GM18520 (cell line): ENCODE data around the gene CHI3L1.

Source experiments
- ATAC-seq: cut with Tn5 transposase; IDR thresholded peaks from one replicate; pipeline ENCODE4 v1.9.1; 2021; ENCODE audit not compliant: unreplicated experiment

CHI3L1 gene

DNA sequence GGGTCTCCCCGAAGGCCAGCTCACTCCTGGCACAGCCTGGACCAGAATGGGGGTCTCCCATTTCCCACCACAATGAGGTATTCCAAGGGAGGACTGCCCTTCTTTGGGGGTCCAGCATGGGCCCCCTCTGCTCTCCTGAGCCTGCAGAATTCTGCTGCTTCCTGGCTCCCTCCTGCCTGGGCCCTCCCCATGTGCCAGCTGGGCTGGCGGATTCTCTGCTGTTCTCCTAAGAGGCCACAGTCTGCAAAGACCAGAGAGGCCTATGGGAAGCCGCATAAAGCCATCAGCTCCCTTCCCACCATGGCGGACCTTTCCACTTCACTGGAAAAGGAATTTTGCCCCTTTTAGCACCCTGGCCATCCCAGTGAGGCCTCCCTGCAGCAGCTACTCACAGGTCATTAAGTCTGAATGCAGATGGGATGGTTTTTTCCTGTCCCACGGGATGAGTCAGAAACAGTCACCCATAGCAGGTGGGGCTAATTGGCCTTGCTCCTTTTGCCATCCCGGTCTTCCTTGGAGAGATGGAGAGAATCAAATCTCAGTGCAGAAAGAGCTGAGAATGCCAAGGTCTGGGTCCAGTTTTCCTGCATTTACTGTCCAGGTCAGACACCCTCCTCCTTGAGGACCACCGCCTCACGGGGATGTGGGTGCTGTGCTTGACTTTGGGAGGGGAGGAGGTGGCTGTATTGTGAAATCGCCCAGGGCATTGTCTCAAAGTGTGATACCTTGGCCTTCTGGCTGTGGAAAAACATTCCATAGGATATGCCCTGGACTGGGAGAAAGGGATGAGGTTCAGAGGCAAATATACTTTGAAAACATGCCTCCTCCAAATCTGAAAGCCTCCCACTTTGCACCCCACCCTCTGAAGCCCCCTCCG is 34.1 kb downstream of the CHI3L1 start:
- ATAC-seq, result no peak

DNA sequence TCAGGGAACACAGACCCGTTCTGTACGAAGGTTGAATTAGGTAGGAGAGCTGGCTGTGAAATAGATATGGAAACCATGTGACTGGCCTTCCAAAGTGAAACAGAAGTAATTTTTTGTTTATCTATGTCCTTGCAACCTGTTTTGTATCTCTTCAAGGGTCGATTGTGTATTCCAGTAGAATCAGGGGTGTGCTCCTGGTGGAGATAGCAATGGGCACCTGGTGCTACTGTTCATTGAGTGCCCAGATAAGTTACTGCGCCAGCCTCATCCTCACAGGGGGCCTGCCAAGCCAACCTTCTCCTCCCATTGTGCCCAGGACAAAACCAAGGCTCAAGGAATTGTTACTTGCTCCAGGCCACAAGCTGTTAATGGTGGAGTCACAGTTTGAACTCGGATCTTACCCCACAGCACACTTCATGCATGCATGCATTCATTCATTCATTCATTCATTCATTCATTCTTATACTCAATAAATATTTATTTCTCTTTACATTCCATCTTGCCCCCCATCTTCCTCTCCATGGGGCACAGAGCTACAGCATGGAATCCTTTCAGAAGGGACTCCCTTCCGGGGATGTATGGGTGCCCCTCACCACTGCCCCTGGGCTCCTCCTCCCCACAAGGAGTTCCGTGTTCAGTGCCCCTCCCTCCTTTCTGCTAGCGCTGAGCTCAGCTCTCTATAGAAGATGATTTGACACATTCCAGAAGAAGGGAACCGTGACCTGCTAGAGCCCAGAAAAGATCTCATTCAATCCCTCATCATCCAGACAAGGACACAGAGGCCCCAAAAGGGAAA is 34.9 kb downstream of the CHI3L1 start:
- ATAC-seq, result no peak

DNA sequence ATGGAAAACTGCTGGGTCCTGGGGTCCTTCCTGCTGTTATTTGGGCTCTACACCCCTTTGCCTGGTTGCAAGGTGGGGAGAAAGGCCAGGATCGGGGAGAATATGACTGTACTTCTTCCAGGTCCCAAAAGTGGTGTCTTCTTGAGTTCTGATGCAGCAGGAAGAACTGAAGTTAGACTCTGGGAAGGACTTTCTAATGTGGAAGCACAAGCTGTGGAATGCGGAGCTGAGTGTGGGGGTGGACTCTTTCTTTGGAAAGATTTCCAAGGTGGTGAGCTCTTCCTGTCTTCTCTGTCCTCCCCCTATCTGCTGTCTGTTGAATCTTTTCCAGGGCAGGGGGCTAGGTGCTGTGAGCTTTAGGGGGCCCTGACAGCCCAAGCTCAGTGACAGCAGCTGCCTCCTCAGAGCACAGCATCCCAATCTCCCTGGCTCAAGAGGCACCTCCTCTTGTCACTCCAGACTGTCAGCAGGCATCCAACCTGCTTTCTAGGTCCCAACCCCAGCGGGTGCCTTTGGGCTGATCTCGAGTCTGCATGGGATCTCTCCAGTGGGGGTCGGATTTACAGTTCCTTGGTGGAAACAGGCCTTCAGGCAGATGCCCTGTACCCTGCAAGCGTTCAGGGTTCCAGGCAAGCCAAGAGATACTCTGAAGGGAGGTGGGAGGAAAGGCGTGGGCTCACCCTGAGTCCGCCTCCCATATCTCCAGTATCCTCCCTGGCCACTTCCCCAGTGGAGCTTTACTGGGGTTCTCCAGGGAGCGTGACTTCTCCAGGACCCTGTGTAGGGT is 35.8 kb downstream of the CHI3L1 start:
- ATAC-seq, result no peak

DNA sequence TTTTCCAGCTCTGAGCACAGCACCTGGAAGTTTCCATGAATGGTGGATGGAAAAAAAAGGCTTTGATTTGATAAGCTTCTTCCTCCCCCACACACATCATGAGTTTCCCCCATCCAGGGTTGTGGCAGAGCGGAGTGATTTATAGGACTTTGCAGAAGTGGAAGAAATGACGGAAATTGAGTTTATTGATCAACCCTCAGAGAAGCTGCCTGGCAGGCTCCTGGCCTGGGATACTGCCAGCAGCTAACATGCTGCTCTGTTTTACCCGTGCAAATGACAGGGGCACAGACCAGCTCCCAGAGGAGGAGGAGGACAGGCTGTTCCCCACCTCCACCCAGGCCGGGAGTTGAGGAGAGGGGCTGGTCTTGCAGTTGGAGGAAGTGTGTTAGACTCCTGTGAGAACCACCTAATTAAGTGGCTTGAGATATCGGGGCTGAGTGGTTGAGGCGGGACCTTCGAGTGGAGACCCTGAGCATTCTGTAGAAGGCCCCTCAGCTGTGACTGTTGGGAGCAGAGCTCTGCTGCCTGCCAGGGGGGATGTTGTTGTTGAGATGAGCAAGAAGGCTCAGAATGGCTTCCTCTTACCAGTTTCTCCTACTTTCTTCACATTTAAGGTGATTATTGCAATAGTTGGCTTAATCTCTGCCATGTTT is 37.2 kb downstream of the CHI3L1 start:
- ATAC-seq, result no peak

DNA sequence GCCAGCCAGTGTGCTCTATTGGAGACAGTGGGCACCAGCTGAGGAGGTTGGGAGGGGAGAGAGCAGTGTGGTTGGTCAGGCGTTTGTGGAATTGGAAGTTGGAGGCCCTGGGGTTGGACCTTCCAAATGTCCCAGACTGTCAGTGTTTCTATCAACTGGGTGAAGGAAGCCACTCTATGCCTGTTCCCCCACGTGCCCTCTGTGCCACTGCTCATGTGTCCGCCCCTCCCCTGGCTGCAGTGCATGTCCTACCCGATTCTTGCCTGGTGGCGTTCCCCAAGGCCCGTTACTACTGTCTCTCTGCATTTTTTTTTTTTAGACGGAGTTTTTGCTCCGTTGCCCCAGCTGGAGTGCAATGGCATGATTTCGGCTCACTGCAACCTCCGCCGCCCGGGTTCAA is 37.9 kb downstream of the CHI3L1 start:
- ATAC-seq, result no peak

DNA sequence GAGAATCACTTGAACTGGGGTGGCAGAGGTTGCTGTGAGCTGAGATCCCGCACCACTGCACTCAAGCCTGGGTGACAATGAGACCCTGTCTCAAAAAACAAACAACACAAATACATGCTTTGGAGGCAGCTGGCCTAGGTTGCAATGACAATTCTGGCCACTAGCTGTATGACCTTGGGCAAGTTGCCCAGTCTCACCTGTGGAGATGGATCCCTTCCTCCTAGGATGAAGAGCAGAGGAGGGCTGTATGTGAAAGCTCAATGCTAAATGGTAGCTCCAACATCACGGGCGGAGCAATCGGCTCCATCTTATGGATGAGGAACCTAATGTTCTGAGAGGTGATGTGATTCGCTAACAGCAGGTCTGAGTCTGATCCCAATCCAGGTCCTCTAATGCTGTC is 38.4 kb downstream of the CHI3L1 start:
- no peak for ATAC-seq

DNA sequence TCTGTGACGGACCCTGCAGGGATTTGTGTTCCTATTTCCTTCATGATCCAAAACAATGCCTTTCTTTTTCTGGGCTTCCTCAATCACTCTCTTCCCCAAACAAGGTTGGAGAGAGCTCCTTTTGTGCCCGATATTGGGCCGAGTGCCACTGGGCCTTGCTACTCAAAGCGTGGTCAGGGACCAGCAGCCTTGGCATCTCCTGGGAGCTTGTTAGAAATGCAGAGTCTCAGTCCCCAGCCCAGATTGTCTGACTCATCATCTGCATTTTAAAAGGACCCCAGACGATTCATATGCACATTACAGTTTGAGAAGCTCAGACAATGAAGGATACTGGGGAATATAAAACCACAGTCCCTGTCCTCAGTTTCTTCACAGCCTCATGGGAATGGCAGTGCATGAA is 39.1 kb downstream of the CHI3L1 start:
- no peak for ATAC-seq

DNA sequence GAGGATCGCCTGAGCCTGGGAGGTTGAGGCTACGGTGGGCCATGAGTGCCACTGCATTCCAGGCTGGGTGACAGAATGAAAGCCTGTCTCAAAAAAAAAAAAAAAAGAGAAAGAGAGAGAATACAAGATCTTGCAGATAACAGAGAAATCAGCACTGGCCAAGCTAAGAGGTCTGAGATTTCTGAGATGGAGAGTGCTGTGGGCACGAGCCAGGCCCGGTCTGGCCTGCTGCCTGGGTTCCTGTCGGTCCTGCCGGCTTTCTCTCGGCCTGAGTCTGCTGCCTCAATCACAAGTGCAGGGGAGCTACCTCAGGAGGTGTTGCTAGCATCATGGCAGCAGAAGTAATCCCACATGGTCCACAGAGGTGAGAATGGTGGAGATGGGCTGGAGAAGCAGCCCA is 40.0 kb downstream of the CHI3L1 start:
- no peak for ATAC-seq

DNA sequence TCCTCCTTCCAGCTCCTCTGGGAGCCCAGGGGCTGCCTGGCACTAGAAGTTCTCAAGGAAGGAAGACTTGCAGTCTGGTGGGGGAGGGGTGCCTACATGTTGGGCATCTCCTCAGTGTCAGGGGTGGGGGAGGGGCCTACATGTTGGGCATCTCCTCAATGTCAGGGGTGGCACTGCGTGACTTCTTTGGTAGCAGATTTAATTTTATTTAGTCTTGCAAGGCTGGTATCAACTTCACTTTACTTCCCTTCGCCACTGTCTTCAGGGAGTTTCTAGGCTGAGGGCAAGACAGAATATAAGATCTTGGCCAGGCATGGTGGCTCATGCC is 40.5 kb downstream of the CHI3L1 start:
- no peak for ATAC-seq

DNA sequence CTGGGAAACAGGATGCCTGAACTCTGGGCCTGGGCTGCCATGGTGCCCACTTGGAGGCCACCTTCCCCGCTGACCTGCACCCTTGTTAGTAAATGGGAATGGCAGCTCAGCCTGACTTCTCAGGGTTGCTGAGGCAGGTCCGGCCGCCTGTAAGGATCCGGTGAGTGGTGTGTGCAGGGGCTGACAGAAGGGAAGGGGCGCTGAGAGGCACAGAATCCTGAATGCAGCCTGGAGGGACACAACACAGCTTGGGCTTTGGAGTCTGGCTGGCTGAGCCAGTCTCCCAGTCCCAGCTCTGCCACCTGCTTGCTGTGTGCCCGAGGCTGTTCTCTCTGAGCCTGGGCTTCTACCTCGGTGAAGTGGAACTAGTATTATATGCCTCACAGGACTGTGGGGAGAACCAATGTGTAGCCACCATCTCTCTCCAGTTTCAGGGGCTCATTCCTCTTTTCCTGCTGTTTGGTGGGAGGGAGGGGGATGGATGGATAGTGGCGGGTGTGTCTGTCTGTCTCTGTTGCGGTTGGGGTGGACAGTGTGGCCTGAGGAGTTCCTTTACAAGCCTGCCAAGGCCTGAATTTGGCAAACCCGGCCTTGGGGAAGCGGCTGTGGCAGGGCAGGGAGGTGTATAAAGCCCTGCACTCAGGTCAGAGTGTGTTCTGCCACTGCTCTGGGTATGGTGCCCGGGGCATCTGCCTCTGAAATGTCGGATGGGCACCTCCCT is 41.0 kb downstream of the CHI3L1 start:
- ATAC-seq, result no peak

DNA sequence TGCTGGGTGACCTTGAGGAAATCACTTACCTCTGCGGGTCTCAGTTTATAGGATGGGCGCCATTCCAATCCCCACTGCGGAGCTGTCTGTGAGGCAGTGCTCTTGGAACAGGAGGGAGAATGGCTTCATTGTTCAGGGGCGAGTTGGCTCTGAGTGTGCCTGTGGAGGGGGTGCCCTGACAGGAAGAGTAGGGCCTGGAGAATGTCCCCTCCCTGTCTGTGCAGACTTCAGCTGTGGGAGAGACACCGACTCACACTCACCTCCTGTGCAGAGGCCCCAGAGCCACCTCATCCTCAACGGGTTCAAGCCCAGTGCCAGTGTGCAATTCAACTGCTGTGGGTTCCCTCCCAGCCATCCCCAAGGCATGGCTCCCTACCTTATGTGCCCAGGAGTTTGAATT is 41.8 kb downstream of the CHI3L1 start:
- no peak for ATAC-seq

DNA sequence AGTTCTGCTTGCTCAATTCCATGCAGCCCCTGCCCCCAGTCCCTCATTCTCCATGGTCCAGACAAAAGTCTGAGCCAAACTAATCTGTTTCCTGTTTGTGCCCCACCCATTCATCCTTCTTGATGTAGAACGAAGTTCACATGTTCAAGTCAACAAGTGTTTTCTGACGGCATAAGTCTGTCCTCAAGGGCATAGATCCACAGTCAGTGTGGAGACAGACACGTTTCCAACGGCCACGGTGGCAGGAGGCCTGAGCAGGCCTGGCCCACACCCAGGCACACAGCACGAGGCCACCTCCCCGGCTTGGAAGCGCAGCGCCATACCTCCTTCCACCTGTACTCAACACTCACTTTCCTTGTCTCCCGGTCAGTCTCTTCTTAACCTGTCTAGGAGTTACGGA is 42.9 kb downstream of the CHI3L1 start:
- ATAC-seq, result no peak

DNA sequence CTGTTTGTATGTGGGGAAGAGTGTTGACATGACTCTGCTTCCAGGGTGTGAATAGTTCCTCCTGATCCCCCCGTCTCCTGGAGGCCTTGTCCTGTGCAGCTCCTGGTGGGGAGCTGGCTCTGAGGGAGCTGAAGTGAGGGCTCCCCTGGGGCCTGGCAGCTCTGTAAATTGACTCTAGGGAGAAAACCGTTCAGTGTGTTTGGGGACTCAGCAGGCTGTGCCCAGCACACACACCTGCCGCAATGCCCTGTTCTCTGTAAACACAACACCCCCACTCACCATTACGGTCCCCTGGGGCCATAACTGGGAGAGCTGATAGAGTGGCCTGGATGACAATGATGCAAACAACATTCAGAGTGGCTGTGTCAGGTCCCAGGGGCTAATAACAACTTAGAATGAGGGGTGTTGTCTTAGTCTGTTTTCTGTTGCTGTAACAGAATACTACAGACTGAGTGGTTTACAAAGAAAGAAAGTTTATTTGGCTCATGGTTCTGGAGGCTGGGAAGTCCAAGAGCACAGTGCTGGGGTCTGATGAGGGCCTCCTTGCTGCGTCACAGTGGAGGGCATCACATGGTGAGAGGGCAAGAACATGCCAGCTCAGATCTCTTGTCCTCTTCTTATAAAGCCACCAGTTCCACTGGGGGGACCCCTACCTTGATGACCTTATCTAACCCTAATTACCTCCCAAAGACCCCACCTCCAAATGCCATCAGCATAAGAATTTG is 43.7 kb downstream of the CHI3L1 start:
- no peak for ATAC-seq

DNA sequence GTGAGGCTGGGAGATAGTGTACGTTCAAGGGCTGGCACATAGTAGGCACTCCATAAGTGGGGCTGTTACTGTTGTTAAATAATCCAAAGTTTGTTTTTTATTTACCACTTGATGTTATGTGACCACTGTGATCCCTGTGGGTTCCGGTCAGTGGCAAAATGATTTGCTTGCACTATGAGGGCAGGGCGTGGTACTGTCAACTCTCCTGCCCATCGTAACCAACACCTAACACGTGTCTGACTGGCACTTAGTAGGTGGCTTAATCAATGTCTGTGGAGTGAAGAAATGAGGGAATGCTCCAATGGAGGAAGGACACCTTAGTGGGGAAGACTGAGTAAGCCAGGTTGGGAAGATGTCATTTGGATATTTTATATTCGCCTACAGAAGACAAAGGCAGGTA is 44.4 kb downstream of the CHI3L1 start:
- no peak for ATAC-seq

DNA sequence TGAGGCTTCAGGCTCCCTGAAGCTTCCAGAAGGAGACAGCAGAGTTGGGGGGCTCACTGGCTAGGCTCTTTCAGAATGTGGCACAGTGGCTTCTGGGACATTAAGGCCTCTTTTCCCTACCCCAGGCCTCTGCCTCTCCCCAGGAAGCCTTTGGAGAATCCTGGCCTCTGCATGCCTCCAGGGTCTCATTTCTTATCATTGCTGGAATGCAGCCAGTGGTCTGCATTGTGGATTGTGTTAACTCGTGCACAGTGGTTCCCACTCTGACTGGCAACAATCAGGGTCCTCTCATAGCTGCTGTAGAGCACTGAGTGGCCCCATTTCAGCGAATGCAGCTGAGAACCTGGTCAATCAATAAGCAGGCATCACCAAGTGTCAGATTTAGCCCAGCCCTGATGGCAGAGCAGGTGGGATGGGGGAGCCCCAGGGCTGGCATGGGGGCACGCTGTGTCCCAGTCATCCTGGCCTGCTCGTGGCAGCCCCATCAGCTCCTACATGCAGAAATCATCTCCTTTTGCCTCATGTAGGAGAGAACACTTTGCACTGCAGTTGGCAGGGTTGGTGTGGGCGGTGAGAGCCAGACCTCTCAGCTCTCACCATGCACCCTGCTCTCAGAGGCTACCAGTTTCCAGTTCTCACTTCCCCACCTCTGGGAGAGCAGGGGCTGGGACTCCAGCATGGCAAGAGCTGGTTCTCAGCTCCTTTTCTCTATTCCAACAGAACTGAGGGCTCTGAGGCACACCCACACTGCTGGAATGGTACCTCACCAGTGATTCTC is 45.6 kb downstream of the CHI3L1 start:
- no peak for ATAC-seq

DNA sequence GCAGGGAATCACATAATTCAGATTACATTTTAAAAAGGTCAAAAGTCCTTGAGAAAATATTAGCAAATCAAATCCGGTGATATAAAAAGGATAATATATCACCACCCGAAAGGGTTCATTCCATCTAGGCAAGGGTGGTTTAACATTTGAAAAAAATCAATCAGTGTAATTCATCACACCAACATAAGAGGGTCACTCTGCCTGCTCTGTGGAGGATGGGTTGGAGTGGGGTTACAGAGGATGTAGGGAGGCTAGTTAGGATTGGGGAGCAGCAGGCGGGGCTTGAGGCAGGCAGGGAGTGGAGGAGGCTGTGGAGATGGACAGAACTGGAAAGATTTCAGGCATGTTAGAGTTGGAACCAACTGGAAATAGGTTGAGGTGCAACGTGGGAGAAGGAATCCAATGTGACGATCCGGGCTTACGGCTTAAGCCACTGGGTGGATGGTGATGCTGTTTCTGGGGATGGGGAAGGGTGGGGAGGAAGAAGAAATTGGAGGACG is 46.5 kb downstream of the CHI3L1 start:
- ATAC-seq, result no peak

DNA sequence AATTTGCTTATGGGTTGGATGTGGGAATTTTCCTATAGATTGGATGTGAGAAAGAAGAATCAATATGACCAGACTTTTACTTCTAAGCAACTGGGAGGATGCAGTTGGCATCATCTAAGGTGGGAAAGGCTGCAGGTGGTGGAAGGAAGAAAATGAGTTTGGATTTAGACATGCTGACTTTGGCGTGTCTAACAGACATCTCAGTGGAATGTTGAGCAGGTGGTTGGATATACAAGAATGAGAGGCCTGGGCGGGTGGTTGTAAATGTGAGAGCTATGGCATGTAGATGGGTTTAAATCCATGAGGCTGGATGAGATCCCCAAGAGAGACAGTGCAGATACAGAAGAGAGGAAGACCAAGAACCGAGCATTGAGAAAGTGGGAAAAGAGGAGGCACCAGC is 48.4 kb downstream of the CHI3L1 start:
- ATAC-seq, result no peak

DNA sequence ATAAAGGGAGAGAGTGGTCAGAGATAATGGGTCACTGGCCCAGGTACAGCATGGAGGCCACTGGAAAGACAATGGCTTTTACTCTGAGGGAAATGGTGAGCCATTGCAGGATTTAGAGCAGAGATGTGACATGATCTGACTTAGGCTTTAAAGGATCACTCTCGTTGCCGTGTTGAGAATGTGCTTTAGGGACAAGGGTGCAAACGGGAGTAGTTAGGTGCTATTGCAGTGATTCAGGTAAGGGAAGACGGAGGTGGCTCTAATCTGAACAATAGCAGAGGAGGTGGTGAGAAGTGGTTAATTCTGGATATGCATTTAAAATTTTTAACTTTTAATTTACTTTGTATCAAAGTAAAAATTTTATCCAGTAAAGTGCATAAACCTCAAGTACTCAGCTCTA is 49.2 kb downstream of the CHI3L1 start:
- ATAC-seq, result no peak
